Measurements from ENCODE around the gene SPART.
"Not testable (repeated sequence)": the region's sequence is repeated elsewhere in the genome, so short reads cannot be mapped to it uniquely, and the experiment has no call there.

The SPART gene

GRCh38 chr13:36342715-36343114, 3.5 kb downstream of the SPART start:
- Histone ChIP-seq H3K4me3 (no peak overlapping the region), H3K9ac (no peak overlapping the region), H3K27ac (no peak overlapping the region), H3K9me3 (peaks cover 20% of the 10 kb centered on the region), H3K27me3 (no peaks in the 10 kb centered on the region), H4K20me1 (no peaks in the 10 kb centered on the region), H3K4me2 (no peak overlapping the region), H3K36me3 (no peaks in the 10 kb centered on the region), H3K4me1 (no peaks in the 10 kb centered on the region)
- no peak for TF ChIP-seq Cebpa-rat (IDR thresholded peaks at IDR 0.05)

GRCh38 chr13:36341718-36342117, 4.5 kb downstream of the SPART start:
- no peaks in the 10 kb centered on the region for H3K4me1 ChIP-seq
- H4K20me1 ChIP-seq, result no peaks in the 10 kb centered on the region
- H3K4me2 ChIP-seq, result no peak overlapping the region
- H3K9me3 ChIP-seq, result peaks cover 18% of the 10 kb centered on the region
- H3K27me3 ChIP-seq, result no peaks in the 10 kb centered on the region
- TF ChIP-seq Cebpa-rat (IDR thresholded peaks at IDR 0.05), result no peak
- no peak overlapping the region for H3K4me3 ChIP-seq
- no peak overlapping the region for H3K27ac ChIP-seq
- H3K36me3 ChIP-seq, result no peaks in the 10 kb centered on the region
- H3K9ac ChIP-seq, result no peak overlapping the region

- H3K4me2 ChIP-seq, result no peak overlapping the region
- no peaks in the 10 kb centered on the region for H3K27me3 ChIP-seq
- H3K4me3 ChIP-seq, result no peak overlapping the region
- H3K4me1 ChIP-seq, result no peaks in the 10 kb centered on the region
- no peak overlapping the region for H3K9ac ChIP-seq
- H3K27ac ChIP-seq, result no peak overlapping the region
- no peak for TF ChIP-seq Cebpa-rat (IDR thresholded peaks at IDR 0.05)
- no peaks in the 10 kb centered on the region for H4K20me1 ChIP-seq
- no peaks in the 10 kb centered on the region for H3K9me3 ChIP-seq
- no peaks in the 10 kb centered on the region for H3K36me3 ChIP-seq
Measured at GRCh38 chr13:36339600-36340155, 6.5 kb downstream of the SPART start.

- no peak for TF ChIP-seq Cebpa-rat (IDR thresholded peaks at IDR 0.05)
- H3K9ac ChIP-seq, result no peak overlapping the region
- H3K4me3 ChIP-seq, result no peak overlapping the region
- no peak overlapping the region for H3K27ac ChIP-seq
- no peaks in the 10 kb centered on the region for H3K9me3 ChIP-seq
- no peaks in the 10 kb centered on the region for H3K36me3 ChIP-seq
- no peaks in the 10 kb centered on the region for H4K20me1 ChIP-seq
- no peaks in the 10 kb centered on the region for H3K4me1 ChIP-seq
- H3K4me2 ChIP-seq, result no peak overlapping the region
- no peaks in the 10 kb centered on the region for H3K27me3 ChIP-seq
Measured at GRCh38 chr13:36337938-36338641, 8.1 kb downstream of the SPART start.

- H3K27ac ChIP-seq, result no peak overlapping the region
- H3K4me3 ChIP-seq, result no peak overlapping the region
- H3K27me3 ChIP-seq, result no peaks in the 10 kb centered on the region
- H3K9ac ChIP-seq, result no peak overlapping the region
- H3K4me2 ChIP-seq, result no peak overlapping the region
- no peaks in the 10 kb centered on the region for H3K9me3 ChIP-seq
- no peaks in the 10 kb centered on the region for H3K36me3 ChIP-seq
- no peaks in the 10 kb centered on the region for H4K20me1 ChIP-seq
- H3K4me1 ChIP-seq, result no peaks in the 10 kb centered on the region
- no peak for TF ChIP-seq Cebpa-rat (IDR thresholded peaks at IDR 0.05)
Measured at GRCh38 chr13:36332986-36333385, 13.2 kb downstream of the SPART start.

GRCh38 chr13:36332255-36332654, 13.9 kb downstream of the SPART start:
- H3K4me2 ChIP-seq, H4K20me1 ChIP-seq, H3K9me3 ChIP-seq, H3K9ac ChIP-seq, H3K4me3 ChIP-seq, H3K27ac ChIP-seq, H3K4me1 ChIP-seq, H3K36me3 ChIP-seq, H3K27me3 ChIP-seq: not testable (repeated sequence)

GRCh38 chr13:36331280-36331679, 14.9 kb downstream of the SPART start:
- no peak for TF ChIP-seq Cebpa-rat (IDR thresholded peaks at IDR 0.05)
- Histone ChIP-seq H3K27me3 (no peaks in the 10 kb centered on the region), H3K4me1 (no peaks in the 10 kb centered on the region), H3K4me2 (no peak overlapping the region), H3K27ac (no peak overlapping the region), H3K36me3 (no peaks in the 10 kb centered on the region), H3K9me3 (no peaks in the 10 kb centered on the region), H4K20me1 (no peaks in the 10 kb centered on the region), H3K4me3 (no peak overlapping the region), H3K9ac (no peak overlapping the region)

- no peaks in the 10 kb centered on the region for H4K20me1 ChIP-seq
- H3K4me2 ChIP-seq, result no peak overlapping the region
- no peak for TF ChIP-seq Cebpa-rat (IDR thresholded peaks at IDR 0.05)
- no peaks in the 10 kb centered on the region for H3K36me3 ChIP-seq
- H3K27me3 ChIP-seq, result no peaks in the 10 kb centered on the region
- H3K27ac ChIP-seq, result no peak overlapping the region
- no peak overlapping the region for H3K4me3 ChIP-seq
- no peaks in the 10 kb centered on the region for H3K9me3 ChIP-seq
- no peaks in the 10 kb centered on the region for H3K4me1 ChIP-seq
- no peak overlapping the region for H3K9ac ChIP-seq
Measured at GRCh38 chr13:36329361-36329760, 16.8 kb downstream of the SPART start.

GRCh38 chr13:36328821-36329220, 17.4 kb downstream of the SPART start:
- no peaks in the 10 kb centered on the region for H3K4me1 ChIP-seq
- no peak overlapping the region for H3K4me2 ChIP-seq
- H3K4me3 ChIP-seq, result no peak overlapping the region
- no peak overlapping the region for H3K27ac ChIP-seq
- no peak overlapping the region for H3K9ac ChIP-seq
- no peak for TF ChIP-seq Cebpa-rat (IDR thresholded peaks at IDR 0.05)
- no peaks in the 10 kb centered on the region for H3K9me3 ChIP-seq
- no peaks in the 10 kb centered on the region for H3K27me3 ChIP-seq
- no peaks in the 10 kb centered on the region for H4K20me1 ChIP-seq
- no peaks in the 10 kb centered on the region for H3K36me3 ChIP-seq

GRCh38 chr13:36325912-36326311, 20.3 kb downstream of the SPART start:
- H4K20me1 ChIP-seq, result no peaks in the 10 kb centered on the region
- no peaks in the 10 kb centered on the region for H3K36me3 ChIP-seq
- no peak overlapping the region for H3K4me3 ChIP-seq
- H3K4me2 ChIP-seq, result no peak overlapping the region
- no peak overlapping the region for H3K9ac ChIP-seq
- no peaks in the 10 kb centered on the region for H3K27me3 ChIP-seq
- no peak for TF ChIP-seq Cebpa-rat (IDR thresholded peaks at IDR 0.05)
- H3K27ac ChIP-seq, result no peak overlapping the region
- no peaks in the 10 kb centered on the region for H3K4me1 ChIP-seq
- H3K9me3 ChIP-seq, result no peaks in the 10 kb centered on the region

- not testable (repeated sequence) for H3K9ac ChIP-seq, H3K27me3 ChIP-seq, H3K9me3 ChIP-seq, H3K36me3 ChIP-seq, H3K4me3 ChIP-seq, H4K20me1 ChIP-seq, H3K4me2 ChIP-seq, H3K27ac ChIP-seq, H3K4me1 ChIP-seq
Measured at GRCh38 chr13:36324881-36325280, 21.3 kb downstream of the SPART start.

Data from BLaER1 (cell line).